Mesenchymal stem cell (in vitro differentiated cells and primary cell): ENCODE data around the gene PARD3.

ENCODE experiments used
- DNase-seq: peaks from one replicate; pipeline ENCODE4 v3.0.0-alpha.2; 2013
- H2AFZ ChIP-seq: one replicate; pipeline ENCODE4 v1.6.1; 2013; ENCODE audit warnings: low read depth, mild to moderate bottlenecking, control low read depth, inconsistent platforms, low read length, moderate library complexity
- H2AK5ac ChIP-seq: 2 replicates; pipeline ENCODE4 v1.6.1; 2013; ENCODE audit warnings: low read length, moderate library complexity, mild to moderate bottlenecking, inconsistent platforms; ENCODE audit not compliant: severe bottlenecking
- H2BK120ac ChIP-seq: one replicate; pipeline ENCODE4 v1.6.1; 2013; ENCODE audit warnings: low read depth, mild to moderate bottlenecking, inconsistent platforms, low read length, moderate library complexity
- H2BK12ac ChIP-seq, 2 experiments: one replicate each; pipeline ENCODE4 v1.6.1; 2013; ENCODE audit warnings: inconsistent platforms in 2 of 2, low read length in 2 of 2, mild to moderate bottlenecking in 2 of 2, moderate library complexity in 2 of 2, control low read depth in 1 of 2
- H2BK15ac ChIP-seq: one replicate; pipeline ENCODE4 v1.6.1; 2013; ENCODE audit warnings: mild to moderate bottlenecking, low read depth, inconsistent platforms; ENCODE audit not compliant: poor library complexity, severe bottlenecking
- H2BK5ac ChIP-seq: 2 replicates; pipeline ENCODE4 v1.6.1; 2013; ENCODE audit warnings: low read depth, mild to moderate bottlenecking, low read length, control low read depth, inconsistent platforms; ENCODE audit not compliant: poor library complexity, severe bottlenecking
- H3K14ac ChIP-seq, 2 experiments: one replicate each; pipeline ENCODE4 v1.6.1; 2013; ENCODE audit warnings: inconsistent platforms in 2 of 2, low read length in 2 of 2, control low read depth in 1 of 2, mild to moderate bottlenecking in 1 of 2, moderate library complexity in 1 of 2
- H3K18ac ChIP-seq, 2 experiments: one replicate each; pipeline ENCODE4 v1.6.1; 2013; ENCODE audit warnings: inconsistent platforms in 2 of 2, low read length in 2 of 2, control low read depth in 1 of 2, low read depth in 1 of 2, mild to moderate bottlenecking in 1 of 2
- H3K23ac ChIP-seq, 2 experiments: one replicate each; pipeline ENCODE4 v1.6.1; 2013; ENCODE audit warnings: inconsistent platforms in 2 of 2, low read length in 2 of 2, mild to moderate bottlenecking in 2 of 2, moderate library complexity in 2 of 2, control low read depth in 1 of 2
- H3K27ac ChIP-seq: 2 replicates; pipeline ENCODE4 v1.5.1; 2013; ENCODE audit warnings: mild to moderate bottlenecking, moderate library complexity, low read length, control low read depth, inconsistent platforms; ENCODE audit not compliant: poor library complexity, severe bottlenecking
- H3K27me3 ChIP-seq, 2 experiments: 2 replicates each; pipeline versions ENCODE4 v1.6.1 to v1.7.0; 2013; ENCODE audit warnings: low read length in 2 of 2, mild to moderate bottlenecking in 2 of 2, moderate library complexity in 2 of 2, control low read depth in 1 of 2, inconsistent platforms in 1 of 2; ENCODE audit not compliant: control insufficient read depth in 1 of 2, insufficient read depth in 1 of 2
- H3K36me3 ChIP-seq, 2 experiments: 2 replicates each; pipeline versions ENCODE4 v1.6.1 to v1.7.0; 2013; ENCODE audit warnings: low read length in 2 of 2, control low read depth in 1 of 2, inconsistent platforms in 1 of 2, low read depth in 1 of 2, mild to moderate bottlenecking in 1 of 2; ENCODE audit not compliant: insufficient read depth in 2 of 2, control insufficient read depth in 1 of 2
- H3K4ac ChIP-seq, 2 experiments: one replicate each; pipeline ENCODE4 v1.6.1; 2013; ENCODE audit warnings: inconsistent platforms in 2 of 2, low read length in 2 of 2, mild to moderate bottlenecking in 2 of 2, moderate library complexity in 2 of 2, control low read depth in 1 of 2, low read depth in 1 of 2
- H3K4me1 ChIP-seq: 2 replicates; pipeline ENCODE4 v1.6.1; 2013; ENCODE audit warnings: low read depth, low read length, control low read depth; ENCODE audit not compliant: control insufficient read depth, insufficient read depth
- H3K4me2 ChIP-seq: 2 replicates; pipeline ENCODE4 v1.6.1; 2013; ENCODE audit warnings: low read length, mild to moderate bottlenecking, inconsistent platforms; ENCODE audit not compliant: poor library complexity, severe bottlenecking
- H3K4me3 ChIP-seq, 2 experiments: 2 replicates each; pipeline versions ENCODE4 v1.5.1 to v1.7.0; 2013; ENCODE audit warnings: low read length in 2 of 2, mild to moderate bottlenecking in 2 of 2, control low read depth in 1 of 2, low read depth in 1 of 2; ENCODE audit not compliant: insufficient read depth in 1 of 2
- H3K79me1 ChIP-seq: replicated peaks from 2 replicates; pipeline ENCODE4 v1.6.1; 2013; ENCODE audit warnings: mild to moderate bottlenecking, control low read depth, low read length, inconsistent platforms; ENCODE audit not compliant: poor library complexity, severe bottlenecking
- H3K9ac ChIP-seq: 2 replicates; pipeline ENCODE4 v1.7.0; 2013; ENCODE audit warnings: mild to moderate bottlenecking, low read length, moderate library complexity
- H3K9me3 ChIP-seq: 2 replicates; pipeline ENCODE4 v1.7.0; 2013; ENCODE audit warnings: mild to moderate bottlenecking, low read length; ENCODE audit not compliant: control insufficient read depth
- H4K8ac ChIP-seq: one replicate; pipeline ENCODE4 v1.6.1; 2013; ENCODE audit warnings: inconsistent platforms, mild to moderate bottlenecking, low read length, moderate library complexity
- H4K91ac ChIP-seq: one replicate; pipeline ENCODE4 v1.6.1; 2013; ENCODE audit warnings: mild to moderate bottlenecking, low read length, inconsistent platforms
- WGBS: methylation state at CpG from one replicate; pipeline ENCODE4 v1.1.7; 2013; ENCODE audit warnings: mixed read lengths; 5-methylcytosine and 5-hydroxymethylcytosine counted together

The PARD3 gene

GRCh38 chr10:34834274-34834673 lies 19.2 kb upstream of the PARD3 start:
- H3K9ac ChIP-seq, result no peak overlapping the region
- 100% methylated on average over 1 of the region's 5 CpGs for WGBS

GRCh38 chr10:34830217-34830822 lies 15.2 kb upstream of the PARD3 start:
- WGBS, result 72% methylated on average over 13 of the region's 13 CpGs
- no peak overlapping the region for H3K4me2 ChIP-seq
- no peak overlapping the region for H4K8ac ChIP-seq
- no peak overlapping the region for H3K14ac ChIP-seq
- H3K27me3 ChIP-seq, result peaks cover 0 to 8% of the 10 kb centered on the region in 2 experiments
- H3K23ac ChIP-seq, result no peak overlapping the region
- H3K9me3 ChIP-seq, result no peaks in the 10 kb centered on the region
- peak overlapping the region in 1 of 2 experiments; percentile 30 for H3K4me3 ChIP-seq
- no peak overlapping the region for H3K18ac ChIP-seq
- no peak overlapping the region for H2BK12ac ChIP-seq
- H3K4me1 ChIP-seq, result peaks cover 3% of the 10 kb centered on the region
- no peaks in the 10 kb centered on the region for H3K36me3 ChIP-seq
- H3K27ac ChIP-seq, result no peak overlapping the region
- H4K91ac ChIP-seq, result no peak overlapping the region
- H3K79me1 ChIP-seq, result no peaks in the 10 kb centered on the region
- H2BK5ac ChIP-seq, result no peak overlapping the region
- H3K9ac ChIP-seq, result no peak overlapping the region
- H3K4ac ChIP-seq, result no peak overlapping the region
- H2BK120ac ChIP-seq, result no peak overlapping the region
- no peak overlapping the region for H2BK15ac ChIP-seq
- DNase-seq, result no peak
- H2AFZ ChIP-seq, result no peak overlapping the region
- H2AK5ac ChIP-seq, result no peak overlapping the region

More at GRCh38 chr10:34834274-34834673, 19.2 kb upstream of the PARD3 start:
- Histone ChIP-seq H2BK5ac (no peak overlapping the region), H3K79me1 (no peaks in the 10 kb centered on the region), H3K27ac (no peak overlapping the region), H3K14ac (no peak overlapping the region), H2BK120ac (no peak overlapping the region), H3K4me1 (peaks cover 7% of the 10 kb centered on the region), H3K23ac (no peak overlapping the region), H3K4me3 (no peak overlapping the region), H2BK15ac (no peak overlapping the region), H2AK5ac (no peak overlapping the region), H2BK12ac (no peak overlapping the region), H4K91ac (no peak overlapping the region), H3K27me3 (peaks cover 0 to 17% of the 10 kb centered on the region in 2 experiments), H3K9me3 (no peaks in the 10 kb centered on the region), H3K36me3 (no peaks in the 10 kb centered on the region), H2AFZ (no peak overlapping the region), H3K4me2 (no peak overlapping the region), H3K4ac (no peak overlapping the region), H4K8ac (no peak overlapping the region), H3K18ac (no peak overlapping the region)
- DNase-seq, result no peak

GRCh38 chr10:34826857-34827766 lies 12.0 kb upstream of the PARD3 start:
- Histone ChIP-seq H3K4ac (no peak overlapping the region), H2BK12ac (no peak overlapping the region), H4K8ac (no peak overlapping the region), H2BK5ac (no peak overlapping the region), H2BK15ac (peak overlapping the region; percentile 46), H3K79me1 (no peaks in the 10 kb centered on the region), H4K91ac (no peak overlapping the region), H3K9me3 (no peaks in the 10 kb centered on the region), H3K4me3 (no peak overlapping the region), H3K9ac (no peak overlapping the region), H3K14ac (no peak overlapping the region), H3K27me3 (peaks cover 0 to 12% of the 10 kb centered on the region in 2 experiments), H3K4me1 (peaks cover 4% of the 10 kb centered on the region), H3K23ac (no peak overlapping the region), H3K36me3 (no peaks in the 10 kb centered on the region), H3K27ac (no peak overlapping the region), H3K18ac (no peak overlapping the region), H3K4me2 (no peak overlapping the region), H2AK5ac (no peak overlapping the region), H2BK120ac (no peak overlapping the region), H2AFZ (no peak overlapping the region)
- 93% methylated on average over 6 of the region's 11 CpGs for WGBS
- no peak for DNase-seq

GRCh38 chr10:34826221-34826620 lies 11.1 kb upstream of the PARD3 start:
- no peak overlapping the region for H3K4me3 ChIP-seq
- H3K23ac ChIP-seq, result no peak overlapping the region
- no peak for DNase-seq
- H3K27me3 ChIP-seq, result peaks cover 0 to 8% of the 10 kb centered on the region in 2 experiments
- no peaks in the 10 kb centered on the region for H3K36me3 ChIP-seq
- no peak overlapping the region for H2BK15ac ChIP-seq
- H4K91ac ChIP-seq, result no peak overlapping the region
- no peak overlapping the region for H2AK5ac ChIP-seq
- no peak overlapping the region for H3K27ac ChIP-seq
- H3K18ac ChIP-seq, result no peak overlapping the region
- no peak overlapping the region for H3K9ac ChIP-seq
- no peak overlapping the region for H3K14ac ChIP-seq
- no peak overlapping the region for H2BK12ac ChIP-seq
- no peak overlapping the region for H3K4ac ChIP-seq
- H3K4me1 ChIP-seq, result peaks cover 5% of the 10 kb centered on the region
- H2BK120ac ChIP-seq, result no peak overlapping the region
- no peak overlapping the region for H3K4me2 ChIP-seq
- WGBS, result 100% methylated on average over 1 of the region's 6 CpGs
- H4K8ac ChIP-seq, result no peak overlapping the region
- H2BK5ac ChIP-seq, result no peak overlapping the region
- no peaks in the 10 kb centered on the region for H3K9me3 ChIP-seq
- H2AFZ ChIP-seq, result no peak overlapping the region
- no peaks in the 10 kb centered on the region for H3K79me1 ChIP-seq
